ENCODE measurements around the gene TLR6. TPM values are rescaled to one million over a fixed set of nuclear protein-coding genes. Genes with fewer than 3 reads are reported as not detected.
"Not testable (repeated sequence)": the region's sequence is repeated elsewhere in the genome, so short reads cannot be mapped to it uniquely, and the experiment has no call there.

The TLR6 gene
- total RNA-seq, 2 experiments from 2014 or later = 0.77 to 1.3 TPM

DNA sequence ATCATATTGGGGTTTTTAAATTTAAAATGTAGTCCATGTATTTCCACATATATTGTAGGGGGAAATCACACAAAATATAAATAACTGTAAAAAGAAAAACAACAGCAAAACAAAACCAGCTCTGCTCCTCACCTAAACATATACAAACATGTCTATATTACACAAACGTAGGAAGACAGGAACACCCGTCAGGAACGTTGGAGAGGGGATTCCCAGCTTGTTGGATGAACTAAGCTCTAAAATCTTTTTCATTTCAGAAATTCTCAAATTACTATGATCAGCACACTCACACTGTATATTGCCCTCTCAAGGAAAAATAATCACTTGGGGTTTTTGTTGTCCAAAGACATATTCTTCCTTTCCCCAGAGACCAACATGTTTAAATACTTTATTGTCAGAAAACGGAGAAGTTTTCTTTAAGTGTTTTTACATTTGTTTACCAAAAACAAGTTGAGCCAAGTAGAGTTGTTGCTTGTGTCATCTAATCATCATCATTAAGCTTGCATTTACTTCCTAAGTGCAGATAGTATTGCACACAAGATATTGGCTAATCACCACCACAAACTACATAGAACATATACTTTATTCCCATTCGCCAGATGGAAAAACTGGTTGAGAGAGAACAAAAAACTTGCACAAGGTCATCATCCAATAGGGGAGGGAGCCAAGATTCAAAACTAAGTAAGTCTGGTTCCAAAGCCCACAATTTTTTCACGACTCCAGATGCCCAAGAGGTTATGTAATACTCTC, 71.4 kb downstream of the TLR6 start:
- Mint-ChIP-seq H3K27me3 (peaks cover 11% of the 10 kb centered on the region), H3K36me3 (peaks cover 6% of the 10 kb centered on the region), H3K27ac (no peak overlapping the region), H3K4me1 (peaks cover 4% of the 10 kb centered on the region), H3K9me3 (ENCODE audit: low read depth) (peaks cover 2% of the 10 kb centered on the region), H3K4me3 (no peak overlapping the region)
- CTCF ChIA-PET = interaction anchor here (0.7 to 4.4 kb wide), 3 partner anchors 26 to 606 kb away, joined by 3 to 17 read pairs (median 8); no protein-coding TSS in a partner anchor
- ATAC-seq (no peak), DNase-seq (no peak)

DNA sequence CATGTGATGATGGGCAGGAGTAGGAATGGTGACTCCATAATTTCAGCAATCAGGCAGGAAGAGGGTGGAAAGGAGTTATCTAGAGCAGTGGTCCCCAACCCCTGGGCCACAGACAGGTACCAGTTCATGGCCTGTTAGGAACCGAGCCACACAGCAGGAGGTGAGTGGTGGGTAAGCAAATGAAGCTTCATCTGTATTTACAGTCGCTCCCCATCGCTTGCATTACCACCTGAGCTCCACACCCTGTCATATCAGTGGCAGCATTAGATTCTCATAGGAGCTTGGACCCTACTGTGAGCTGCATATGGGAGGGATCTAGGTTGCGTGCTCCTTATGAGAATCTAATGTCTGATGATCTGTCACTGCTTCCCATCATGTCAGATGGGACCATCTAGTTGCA, 72.5 kb downstream of the TLR6 start:
- no peak for ATAC-seq
- peaks cover 4% of the 10 kb centered on the region for H3K4me1 Mint-ChIP-seq
- CTCF ChIA-PET = interaction anchor here (1.8 to 4.4 kb wide), 3 partner anchors 21 to 605 kb away, joined by 8 to 20 read pairs (median 17); partner anchors contain the start of gene TLR1
- no peak for DNase-seq
- no peak overlapping the region for H3K4me3 Mint-ChIP-seq
- no peak overlapping the region for H3K27ac Mint-ChIP-seq
- no peaks in the 10 kb centered on the region for H3K9me3 Mint-ChIP-seq (ENCODE audit: low read depth)
- peaks cover 11% of the 10 kb centered on the region for H3K27me3 Mint-ChIP-seq
- H3K36me3 Mint-ChIP-seq = no peaks in the 10 kb centered on the region

DNA sequence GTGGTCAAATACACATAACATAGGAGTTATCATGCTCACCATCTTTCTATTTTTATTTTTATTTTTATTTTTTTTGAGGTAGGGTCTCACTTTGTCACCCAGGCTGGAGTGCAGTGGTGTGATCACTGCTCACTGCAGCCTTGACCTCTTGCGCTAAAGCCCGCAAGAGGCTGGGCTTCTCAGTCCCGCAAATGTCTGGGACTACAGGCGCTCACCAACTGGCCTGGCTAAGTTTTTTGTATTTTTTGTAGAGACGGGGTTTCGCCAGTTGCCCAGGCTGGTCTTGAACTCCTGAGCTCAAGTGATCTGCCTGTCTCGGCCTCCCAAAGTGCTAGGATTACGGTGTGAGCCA, 73.5 kb downstream of the TLR6 start:
- no peak for DNase-seq
- H3K4me1 Mint-ChIP-seq = peaks cover 4% of the 10 kb centered on the region
- no peak for ATAC-seq
- no peak overlapping the region for H3K27ac Mint-ChIP-seq
- H3K27me3 Mint-ChIP-seq = peaks cover 11% of the 10 kb centered on the region
- CTCF ChIA-PET = interaction anchor here (0.5 to 4.4 kb wide), 18 partner anchors 11 to 717 kb away, joined by 3 to 58 read pairs (median 4); partner anchors contain the start of gene TLR1
- no peak overlapping the region for H3K4me3 Mint-ChIP-seq
- H3K9me3 Mint-ChIP-seq (ENCODE audit: low read depth) = no peaks in the 10 kb centered on the region
- no peaks in the 10 kb centered on the region for H3K36me3 Mint-ChIP-seq

DNA sequence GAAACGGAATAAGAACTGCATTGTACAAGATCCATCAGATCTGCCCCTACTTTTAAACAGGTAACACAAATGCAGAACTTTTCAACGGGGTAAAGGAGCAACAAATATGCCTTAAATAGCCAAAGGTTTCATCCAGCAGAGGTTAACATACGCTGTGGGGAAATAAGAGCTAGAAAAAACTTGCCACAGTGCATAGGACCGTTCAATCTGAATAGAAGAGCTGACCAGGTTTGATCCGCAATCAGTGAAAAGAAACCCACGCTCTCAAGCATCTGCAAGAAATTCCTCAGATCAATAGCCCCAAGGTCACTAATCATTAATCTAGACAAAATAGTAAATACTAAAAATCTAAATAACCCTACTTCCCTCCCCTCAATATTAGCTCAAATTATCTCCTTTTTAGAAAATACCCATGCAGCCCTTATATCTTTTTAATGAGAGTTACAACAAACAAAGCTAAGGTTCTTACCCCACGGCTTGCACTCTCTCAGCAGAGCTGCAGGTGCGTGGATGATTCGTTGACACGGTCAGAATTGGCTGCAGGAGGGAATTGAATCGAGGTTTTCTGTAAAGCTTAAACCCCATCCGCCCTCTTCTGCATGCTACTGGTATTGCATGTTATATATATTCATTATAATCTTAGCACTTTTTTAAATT, 74.0 kb downstream of the TLR6 start, which contains the start of gene TLR10:
TLR10 (minus strand) TSS at position 539 of the 657 bp plus-strand sequence. CDS start 7,400 bp downstream, outside the sequence.
- CTCF ChIA-PET = interaction anchor here (0.5 to 4.4 kb wide), 21 partner anchors 11 to 717 kb away, joined by 3 to 58 read pairs (median 4); partner anchors contain the start of genes TLR1 and TLR6
- peaks cover 16% of the 10 kb centered on the region for H3K27me3 Mint-ChIP-seq
- H3K4me3 Mint-ChIP-seq = no peak within 1 kb of the TSS
- peaks cover 4% of the 10 kb centered on the region for H3K4me1 Mint-ChIP-seq
- H3K36me3 Mint-ChIP-seq = no peaks in the 10 kb centered on the region
- ATAC-seq (peak; percentile 39), DNase-seq (peak; percentile 51)
- no peaks in the 10 kb centered on the region for H3K9me3 Mint-ChIP-seq (ENCODE audit: low read depth)
- no peak within 1 kb of the TSS for H3K27ac Mint-ChIP-seq

DNA sequence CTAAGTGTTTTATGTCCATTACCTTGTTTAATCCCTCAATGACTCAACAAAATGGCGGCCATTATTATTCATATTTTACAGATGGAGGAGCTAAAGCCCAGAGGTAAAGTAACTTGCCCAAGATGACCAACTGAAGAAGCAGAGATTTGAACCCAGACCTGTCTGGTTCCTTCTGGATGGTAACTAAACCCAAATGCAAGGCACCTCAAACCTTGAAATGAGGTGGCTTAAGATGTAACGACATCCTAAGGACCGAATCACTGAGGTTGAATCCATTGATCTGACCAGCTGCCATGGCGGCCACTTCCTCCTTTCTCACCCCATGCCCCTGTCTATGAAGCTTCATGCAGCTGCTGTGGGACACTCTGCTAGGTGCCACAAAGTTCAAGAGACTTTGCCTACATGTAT, 74.8 kb downstream of the TLR6 start:
- ATAC-seq (no peak), DNase-seq (no peak)
- CTCF ChIA-PET = interaction anchor here (1.2 to 4.4 kb wide), 13 partner anchors 10 to 603 kb away, joined by 3 to 58 read pairs (median 6); partner anchors contain the start of gene TLR1
- Mint-ChIP-seq H3K4me1 (peaks cover 4% of the 10 kb centered on the region), H3K4me3 (no peak overlapping the region), H3K27ac (no peak overlapping the region), H3K9me3 (ENCODE audit: low read depth) (peaks cover 3% of the 10 kb centered on the region), H3K27me3 (peaks cover 22% of the 10 kb centered on the region), H3K36me3 (peaks cover 2% of the 10 kb centered on the region)

DNA sequence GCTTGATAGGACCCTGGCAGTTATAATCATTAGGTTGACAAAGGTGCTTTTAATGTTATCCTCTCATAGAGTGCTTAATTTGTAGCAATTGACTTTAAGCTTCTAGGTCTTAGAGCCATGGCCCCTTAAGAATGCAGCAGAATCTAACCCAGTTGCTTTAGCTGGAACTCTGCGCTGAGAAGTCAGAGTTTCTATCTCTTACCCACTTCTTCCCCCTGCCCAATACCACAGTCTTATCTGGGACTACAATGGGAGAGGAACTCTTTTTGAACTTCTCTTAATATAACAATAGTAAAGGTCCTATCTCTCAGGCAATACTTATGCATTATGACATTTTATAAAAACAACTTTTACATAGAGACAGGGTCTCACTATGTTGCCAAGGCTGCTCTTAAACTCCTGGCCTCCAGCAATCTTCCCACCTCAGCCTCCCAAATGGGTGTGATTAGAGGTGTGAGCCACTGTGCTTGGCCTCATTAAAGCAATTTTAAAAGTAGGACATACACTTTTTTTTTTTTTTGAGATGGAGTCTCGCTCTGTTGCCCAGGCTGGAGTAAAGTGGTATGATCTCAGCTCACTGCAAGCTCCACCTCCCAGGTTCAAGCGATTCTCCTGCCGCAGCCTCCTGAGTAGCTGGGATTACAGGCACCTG, 75.7 kb downstream of the TLR6 start:
- peaks cover 2% of the 10 kb centered on the region for H3K4me1 Mint-ChIP-seq
- H3K9me3 Mint-ChIP-seq (ENCODE audit: low read depth) = peaks cover 3% of the 10 kb centered on the region
- peaks cover 24% of the 10 kb centered on the region for H3K27me3 Mint-ChIP-seq
- H3K27ac Mint-ChIP-seq = no peak overlapping the region
- no peak overlapping the region for H3K4me3 Mint-ChIP-seq
- CTCF ChIA-PET = interaction anchor here (1.1 to 4.4 kb wide), 5 partner anchors 9 to 602 kb away, joined by 5 to 58 read pairs (median 17); no protein-coding TSS in a partner anchor
- H3K36me3 Mint-ChIP-seq = peaks cover 2% of the 10 kb centered on the region
- no peak for DNase-seq
- no peak for ATAC-seq

GRCh38 chr4:38779790-38780189, 76.8 kb downstream of the TLR6 start:
- ATAC-seq = no peak
- H3K4me1 Mint-ChIP-seq = peaks cover 2% of the 10 kb centered on the region
- peaks cover 3% of the 10 kb centered on the region for H3K9me3 Mint-ChIP-seq (ENCODE audit: low read depth)
- CTCF ChIA-PET = interaction anchor here (1.1 to 3.5 kb wide), 3 partner anchors 20 to 600 kb away, joined by 5 to 58 read pairs (median 5); no protein-coding TSS in a partner anchor
- peaks cover 2% of the 10 kb centered on the region for H3K36me3 Mint-ChIP-seq
- H3K27me3 Mint-ChIP-seq = peaks cover 32% of the 10 kb centered on the region
- H3K27ac Mint-ChIP-seq = no peak overlapping the region
- H3K4me3 Mint-ChIP-seq = no peak overlapping the region
- no peak for DNase-seq

- CTCF ChIA-PET; ATAC-seq; DNase-seq; H3K36me3 Mint-ChIP-seq; H3K9me3 Mint-ChIP-seq (ENCODE audit: low read depth); H3K27ac Mint-ChIP-seq; H3K4me1 Mint-ChIP-seq; H3K4me3 Mint-ChIP-seq: not testable (repeated sequence)
- H3K27me3 Mint-ChIP-seq = peaks cover 41% of the 10 kb centered on the region
These were observed 78.7 kb downstream of the TLR6 start for GRCh38 chr4:38777925-38778324.

DNA sequence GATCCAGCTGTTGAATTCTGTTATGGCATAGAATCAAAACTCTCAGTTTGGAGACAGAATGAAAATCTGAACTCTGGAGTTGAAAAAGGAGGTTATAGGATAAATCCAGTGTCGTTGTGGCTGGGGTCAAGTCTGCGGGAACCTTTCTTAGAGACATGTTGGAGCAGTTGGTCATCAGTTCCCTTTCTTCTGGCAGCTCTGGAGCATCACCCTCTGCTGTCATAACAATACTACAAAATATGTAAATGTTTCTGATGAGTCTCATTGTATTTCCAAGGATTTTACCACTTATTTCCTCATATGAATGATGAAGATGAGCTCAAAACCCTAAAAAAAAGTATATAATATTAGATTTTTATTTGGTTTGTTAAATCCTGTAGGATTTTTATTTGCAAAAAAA, 81.3 kb downstream of the TLR6 start:
- Mint-ChIP-seq H3K4me3 (no peak overlapping the region), H3K36me3 (peaks cover 4% of the 10 kb centered on the region), H3K27ac (no peak overlapping the region), H3K4me1 (no peaks in the 10 kb centered on the region), H3K9me3 (ENCODE audit: low read depth) (peaks cover 5% of the 10 kb centered on the region), H3K27me3 (peaks cover 42% of the 10 kb centered on the region)
- DNase-seq (no peak), ATAC-seq (no peak)
- CTCF ChIA-PET = interaction anchor here (1.7 kb wide), 1 partner anchor 16 kb away, joined by 7 read pairs; no protein-coding TSS in a partner anchor

DNA sequence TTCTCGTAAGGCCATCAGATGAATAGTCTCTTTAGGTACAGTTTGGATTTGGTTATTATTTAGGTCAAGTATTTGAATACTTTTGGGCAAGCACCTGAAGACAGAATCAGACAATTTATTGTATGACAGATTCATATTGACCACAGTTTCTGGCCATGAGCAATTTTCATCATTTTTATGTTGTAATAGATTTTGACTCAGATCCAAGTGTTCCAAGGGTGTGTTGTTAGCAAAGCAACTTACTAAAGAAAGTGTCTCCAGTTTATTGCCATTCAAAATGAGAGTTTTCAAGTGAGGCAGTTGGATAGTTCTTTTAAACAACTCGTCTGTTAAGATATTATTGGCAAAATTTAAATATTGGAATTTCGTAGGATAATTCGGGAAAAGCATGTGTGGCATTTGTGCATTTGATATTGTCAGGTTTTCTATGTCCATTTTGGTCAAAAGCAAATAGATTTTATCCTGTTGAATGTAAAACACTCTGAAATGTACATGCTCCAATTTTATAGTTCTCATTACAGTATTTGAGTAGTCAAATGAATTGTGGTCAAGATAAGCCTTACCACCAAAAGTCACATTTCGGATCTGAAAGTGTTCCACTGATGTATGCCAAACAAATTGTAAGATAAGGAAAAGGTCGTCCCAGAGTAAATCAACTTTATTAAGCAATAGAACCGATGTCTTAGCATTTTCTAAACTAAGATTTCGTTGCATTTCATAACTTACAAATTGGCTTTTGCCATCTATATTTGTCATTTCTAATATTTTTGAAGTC, 82.2 kb downstream of the TLR6 start:
- Mint-ChIP-seq H3K27ac (no peak overlapping the region), H3K27me3 (peaks cover 46% of the 10 kb centered on the region), H3K36me3 (peaks cover 4% of the 10 kb centered on the region), H3K4me3 (no peak overlapping the region), H3K4me1 (no peaks in the 10 kb centered on the region), H3K9me3 (ENCODE audit: low read depth) (peaks cover 5% of the 10 kb centered on the region)
- DNase-seq = no peak
- CTCF ChIA-PET = interaction anchor here (1.7 to 4.2 kb wide), 2 partner anchors 8 to 15 kb away, joined by 5 to 22 read pairs; partner anchors contain the start of gene TLR10
- no peak for ATAC-seq

Data from activated CD8-positive, alpha-beta memory T cell treated with anti-CD3 and anti-CD28 coated beads, Interleukin-2, amount 10 ng/mL, durations not matched to agents 7 days and 5 days (primary cell).